ENCODE measurements around the gene KLF17.
"Not testable (repeated sequence)": the region's sequence is repeated elsewhere in the genome, so short reads cannot be mapped to it uniquely, and the experiment has no call there.

KLF17 gene

GRCh38 chr1:44110916-44111315 is 7.7 kb upstream of the KLF17 start:
- DNase-seq = no peak

GRCh38 chr1:44111861-44112260 is 6.8 kb upstream of the KLF17 start:
- no peak for DNase-seq

- DNase-seq = no peak
Measured at GRCh38 chr1:44112486-44112885, 6.1 kb upstream of the KLF17 start.

GRCh38 chr1:44113095-44113609 is 5.5 kb upstream of the KLF17 start:
- no peak for DNase-seq

GRCh38 chr1:44114098-44114497 is 4.5 kb upstream of the KLF17 start:
- no peak for DNase-seq

- DNase-seq = not testable (repeated sequence)
Measured at GRCh38 chr1:44117272-44117671, 1.3 kb upstream of the KLF17 start.

GRCh38 chr1:44119525-44119924 is 904 bp downstream of the KLF17 start:
- no peak for DNase-seq

- DNase-seq = no peak
Measured at GRCh38 chr1:44120398-44120949, 1.9 kb downstream of the KLF17 start.

GRCh38 chr1:44129616-44130500 is 11.2 kb downstream of the KLF17 start:
- DNase-seq = no peak

- no peak for DNase-seq
Measured at GRCh38 chr1:44131411-44131810, 12.8 kb downstream of the KLF17 start.

- no peak for DNase-seq
Measured at GRCh38 chr1:44134071-44134920, 15.7 kb downstream of the KLF17 start.

- no peak for DNase-seq
Measured at GRCh38 chr1:44135886-44136285, 17.3 kb downstream of the KLF17 start.

- DNase-seq = no peak
Measured at GRCh38 chr1:44138239-44138638, 19.6 kb downstream of the KLF17 start.

GRCh38 chr1:44139565-44139964 is 20.9 kb downstream of the KLF17 start:
- not testable (repeated sequence) for DNase-seq

GRCh38 chr1:44141531-44141930 is 22.9 kb downstream of the KLF17 start, which contains the start of gene KLF18:
TSS of gene KLF18 (minus strand) at chr1:44141631. CDS start at chr1:44141631, 0 bp downstream.
- no peak for DNase-seq

GRCh38 chr1:44144962-44145756 is 26.5 kb downstream of the KLF17 start:
- no peak for DNase-seq

- DNase-seq = no peak
Measured at GRCh38 chr1:44146536-44147361, 28.1 kb downstream of the KLF17 start.

- DNase-seq = no peak
Measured at GRCh38 chr1:44147582-44147981, 29.0 kb downstream of the KLF17 start.

GRCh38 chr1:44151332-44151731 is 32.7 kb downstream of the KLF17 start:
- no peak for DNase-seq

GRCh38 chr1:44151808-44152207 is 33.2 kb downstream of the KLF17 start:
- DNase-seq = no peak

GRCh38 chr1:44152692-44153091 is 34.1 kb downstream of the KLF17 start:
- no peak for DNase-seq
